ENCODE results near the gene MPV17L2.
A peak's percentile ranks its signal among the peaks of the same experiment; 100 is the strongest.
"Not testable (repeated sequence)": the region's sequence is repeated elsewhere in the genome, so short reads cannot be mapped to it uniquely, and the experiment has no call there.

Gene MPV17L2

GRCh38 chr19:18156841-18157464 is 36.1 kb upstream of the MPV17L2 start:
- Mint-ChIP-seq H3K4me1 (ENCODE audit: low read depth) (peaks cover 31% of the 10 kb centered on the region), H3K27me3 (no peaks in the 10 kb centered on the region), H3K27ac (no peak overlapping the region), H3K36me3 (ENCODE audit: low read depth) (peaks cover 32% of the 10 kb centered on the region), H3K9me3 (no peaks in the 10 kb centered on the region), H3K4me3 (no peak overlapping the region)
- DNase-seq, result no peak

DNA sequence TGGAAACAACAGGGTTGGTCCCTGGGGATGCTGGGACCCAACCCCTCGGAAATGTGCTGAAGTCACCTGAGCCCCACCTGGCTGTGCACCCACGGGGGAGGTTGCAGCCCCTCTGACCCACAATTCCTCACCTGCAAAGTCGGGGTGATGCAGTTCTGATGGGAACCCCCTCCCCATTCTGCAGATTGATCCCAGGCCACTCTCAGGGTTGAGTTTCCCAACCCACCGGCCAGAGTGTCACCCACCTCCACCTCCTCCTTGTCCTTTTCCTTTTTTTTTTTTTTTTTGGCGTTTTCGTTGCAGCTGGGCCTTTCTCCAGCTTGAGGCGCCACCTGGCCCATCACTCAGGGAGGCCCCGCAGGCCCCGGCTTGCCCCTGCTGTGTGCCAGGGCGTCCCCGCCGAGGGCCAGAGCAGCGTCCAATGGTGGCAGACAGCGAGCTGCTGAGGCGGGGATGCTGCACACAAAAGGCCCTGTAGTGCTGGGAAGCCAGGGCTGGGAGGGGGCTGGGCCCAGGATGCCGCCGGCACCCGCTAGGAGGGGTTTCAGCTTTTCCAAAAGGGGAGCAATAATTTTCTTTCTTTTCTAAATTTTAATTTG is 35.5 kb upstream of the MPV17L2 start:
- peaks cover 27% of the 10 kb centered on the region for H3K4me1 Mint-ChIP-seq (ENCODE audit: low read depth)
- no peaks in the 10 kb centered on the region for H3K9me3 Mint-ChIP-seq
- peaks cover 38% of the 10 kb centered on the region for H3K36me3 Mint-ChIP-seq (ENCODE audit: low read depth)
- no peak overlapping the region for H3K4me3 Mint-ChIP-seq
- no peaks in the 10 kb centered on the region for H3K27me3 Mint-ChIP-seq
- DNase-seq, result no peak
- no peak overlapping the region for H3K27ac Mint-ChIP-seq

DNA sequence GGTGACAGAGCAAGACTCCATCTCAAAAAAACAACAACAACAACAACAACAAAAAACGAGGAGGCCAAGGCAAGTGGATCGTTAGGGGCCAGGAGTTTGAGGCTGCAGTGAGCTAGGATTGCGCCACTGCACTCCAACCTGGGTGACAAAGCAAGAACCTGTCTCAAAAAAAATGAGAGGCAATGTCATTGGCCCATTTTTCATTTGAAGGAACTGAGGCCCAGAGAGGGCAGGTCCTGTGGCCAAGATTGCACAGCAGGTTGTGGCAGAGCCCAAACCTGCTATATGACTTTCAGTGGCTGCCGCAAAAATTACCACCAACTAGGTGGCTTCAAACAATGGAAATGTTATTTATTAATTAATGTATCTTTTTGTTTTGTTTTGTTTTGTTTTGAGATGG is 34.6 kb upstream of the MPV17L2 start:
- DNase-seq, result no peak
- Mint-ChIP-seq H3K4me1 (ENCODE audit: low read depth) (peaks cover 26% of the 10 kb centered on the region), H3K4me3 (no peak overlapping the region), H3K36me3 (ENCODE audit: low read depth) (peaks cover 46% of the 10 kb centered on the region), H3K27me3 (no peaks in the 10 kb centered on the region), H3K9me3 (no peaks in the 10 kb centered on the region), H3K27ac (no peak overlapping the region)

DNA sequence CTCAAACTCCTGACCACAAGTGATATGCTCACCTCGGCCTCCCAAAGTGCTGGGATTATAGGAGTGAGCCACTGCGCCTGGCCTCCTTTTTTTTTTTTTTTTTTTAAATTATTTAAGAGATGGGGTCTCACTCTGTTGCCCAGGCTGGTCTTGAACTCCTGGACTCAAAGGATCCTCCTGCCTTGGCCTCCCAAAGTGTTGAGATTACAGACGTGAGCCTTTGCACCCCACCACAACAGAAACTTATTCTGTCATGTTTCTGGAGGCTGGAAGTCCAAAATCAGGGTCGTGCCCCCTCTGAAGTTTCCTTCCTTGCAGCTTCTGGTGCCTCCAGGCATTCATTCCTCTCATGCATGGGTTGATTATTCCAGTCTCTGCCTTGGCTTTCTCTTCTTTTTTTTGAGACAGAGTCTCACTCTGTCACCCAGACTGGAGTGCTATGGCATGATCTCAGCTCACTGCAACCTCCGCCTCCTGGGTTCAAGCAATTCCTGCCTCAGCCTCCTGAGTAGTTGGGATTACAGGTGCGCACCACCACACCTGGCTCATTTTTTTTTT is 33.9 kb upstream of the MPV17L2 start:
- Mint-ChIP-seq H3K4me1 (ENCODE audit: low read depth) (peaks cover 22% of the 10 kb centered on the region), H3K36me3 (ENCODE audit: low read depth) (peaks cover 44% of the 10 kb centered on the region)
- not testable (repeated sequence) for H3K9me3 Mint-ChIP-seq, DNase-seq, H3K4me3 Mint-ChIP-seq, H3K27me3 Mint-ChIP-seq, H3K27ac Mint-ChIP-seq

GRCh38 chr19:18159810-18160209 is 33.2 kb upstream of the MPV17L2 start:
- no peak for DNase-seq
- H3K27ac Mint-ChIP-seq, result no peak overlapping the region
- peaks cover 16% of the 10 kb centered on the region for H3K4me1 Mint-ChIP-seq (ENCODE audit: low read depth)
- no peaks in the 10 kb centered on the region for H3K27me3 Mint-ChIP-seq
- peaks cover 44% of the 10 kb centered on the region for H3K36me3 Mint-ChIP-seq (ENCODE audit: low read depth)
- peak overlapping the region; percentile 69 for H3K4me3 Mint-ChIP-seq
- H3K9me3 Mint-ChIP-seq, result no peaks in the 10 kb centered on the region

GRCh38 chr19:18160493-18160970 is 32.5 kb upstream of the MPV17L2 start:
- no peak for DNase-seq
- peak overlapping the region; percentile 65 for H3K27ac Mint-ChIP-seq

DNA sequence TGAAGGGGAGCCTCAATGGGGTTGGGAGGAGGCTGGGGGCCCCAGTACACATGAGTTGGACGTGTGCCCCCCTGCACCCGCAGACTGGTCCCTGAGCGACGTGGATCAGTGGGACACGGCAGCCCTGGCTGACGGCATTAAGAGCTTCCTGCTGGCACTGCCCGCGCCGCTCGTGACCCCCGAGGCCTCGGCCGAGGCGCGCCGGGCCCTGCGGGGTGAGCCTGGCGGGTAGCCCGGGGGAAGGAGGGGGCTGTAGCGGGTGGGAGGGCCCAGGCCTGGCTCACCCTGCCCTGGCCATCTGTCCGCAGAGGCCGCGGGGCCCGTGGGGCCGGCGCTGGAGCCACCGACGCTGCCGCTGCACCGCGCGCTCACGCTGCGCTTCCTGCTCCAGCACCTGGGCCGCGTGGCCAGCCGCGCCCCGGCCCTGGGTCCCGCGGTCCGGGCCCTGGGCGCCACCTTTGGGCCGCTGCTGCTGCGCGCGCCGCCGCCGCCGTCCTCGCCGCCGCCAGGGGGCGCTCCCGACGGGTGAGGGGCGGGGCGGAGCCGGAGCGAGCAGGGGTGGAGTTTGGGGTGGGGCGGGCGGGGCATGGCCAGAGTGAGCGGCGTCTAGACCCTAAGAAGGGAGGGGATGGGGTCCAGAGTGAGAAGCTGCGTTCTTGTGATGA is 31.9 kb upstream of the MPV17L2 start:
- peak; percentile 90 for DNase-seq
- Mint-ChIP-seq H3K27me3 (no peaks in the 10 kb centered on the region), H3K27ac (peak overlapping the region; percentile 55), H3K4me1 (ENCODE audit: low read depth) (peaks cover 16% of the 10 kb centered on the region), H3K4me3 (peak overlapping the region; percentile 69), H3K9me3 (no peaks in the 10 kb centered on the region), H3K36me3 (ENCODE audit: low read depth) (peaks cover 49% of the 10 kb centered on the region)

More at GRCh38 chr19:18160493-18160970, 32.5 kb upstream of the MPV17L2 start:
- H3K9me3 Mint-ChIP-seq, result no peaks in the 10 kb centered on the region
- H3K36me3 Mint-ChIP-seq (ENCODE audit: low read depth), result peaks cover 44% of the 10 kb centered on the region
- H3K27me3 Mint-ChIP-seq, result no peaks in the 10 kb centered on the region
- peak overlapping the region; percentile 69 for H3K4me3 Mint-ChIP-seq
- peaks cover 16% of the 10 kb centered on the region for H3K4me1 Mint-ChIP-seq (ENCODE audit: low read depth)

DNA sequence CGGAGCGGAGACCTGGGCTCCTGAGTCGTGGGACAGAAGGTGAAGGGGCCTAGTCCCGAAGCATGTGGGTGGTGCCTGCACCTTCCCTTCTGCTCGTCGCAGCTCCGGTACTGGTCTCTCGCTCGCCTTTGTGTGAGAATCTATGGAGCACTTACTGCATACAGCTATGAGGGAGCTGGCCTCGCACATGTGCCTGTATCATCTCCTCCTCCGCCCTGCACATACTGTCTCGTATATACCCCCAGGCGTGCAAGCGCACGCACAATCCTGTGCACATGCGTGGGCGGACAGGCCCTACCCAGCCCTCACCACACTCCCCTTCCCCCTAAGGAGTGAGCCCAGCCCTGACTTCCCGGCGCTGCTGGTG is 31.4 kb upstream of the MPV17L2 start:
- Mint-ChIP-seq H3K27me3 (no peaks in the 10 kb centered on the region), H3K4me1 (ENCODE audit: low read depth) (peaks cover 13% of the 10 kb centered on the region), H3K4me3 (peak overlapping the region; percentile 36), H3K27ac (no peak overlapping the region), H3K9me3 (no peaks in the 10 kb centered on the region), H3K36me3 (ENCODE audit: low read depth) (peaks cover 49% of the 10 kb centered on the region)
- no peak for DNase-seq

DNA sequence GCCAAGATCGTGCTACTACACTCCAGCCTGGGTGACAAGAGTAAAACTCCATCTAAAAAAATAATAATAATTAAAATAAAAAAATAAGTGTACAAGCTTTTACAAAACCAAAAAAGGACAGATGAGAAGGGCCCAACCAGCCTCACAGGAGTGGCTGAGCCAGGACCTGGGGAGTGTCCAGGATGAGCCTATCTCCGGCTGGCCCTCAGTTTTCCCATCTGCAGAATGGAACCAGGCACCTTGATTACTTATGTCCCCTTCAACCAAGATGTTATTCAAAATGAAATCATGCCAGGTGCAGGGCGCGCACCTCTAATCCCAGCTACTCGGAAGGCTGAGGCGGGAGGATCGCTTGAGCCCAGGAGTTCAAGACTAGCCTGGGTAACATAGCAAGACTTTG is 28.9 kb upstream of the MPV17L2 start:
- Mint-ChIP-seq H3K27ac (no peak overlapping the region), H3K4me3 (no peak overlapping the region), H3K9me3 (no peaks in the 10 kb centered on the region), H3K36me3 (ENCODE audit: low read depth) (peaks cover 66% of the 10 kb centered on the region), H3K27me3 (no peaks in the 10 kb centered on the region), H3K4me1 (ENCODE audit: low read depth) (peaks cover 13% of the 10 kb centered on the region)
- DNase-seq, result no peak

DNA sequence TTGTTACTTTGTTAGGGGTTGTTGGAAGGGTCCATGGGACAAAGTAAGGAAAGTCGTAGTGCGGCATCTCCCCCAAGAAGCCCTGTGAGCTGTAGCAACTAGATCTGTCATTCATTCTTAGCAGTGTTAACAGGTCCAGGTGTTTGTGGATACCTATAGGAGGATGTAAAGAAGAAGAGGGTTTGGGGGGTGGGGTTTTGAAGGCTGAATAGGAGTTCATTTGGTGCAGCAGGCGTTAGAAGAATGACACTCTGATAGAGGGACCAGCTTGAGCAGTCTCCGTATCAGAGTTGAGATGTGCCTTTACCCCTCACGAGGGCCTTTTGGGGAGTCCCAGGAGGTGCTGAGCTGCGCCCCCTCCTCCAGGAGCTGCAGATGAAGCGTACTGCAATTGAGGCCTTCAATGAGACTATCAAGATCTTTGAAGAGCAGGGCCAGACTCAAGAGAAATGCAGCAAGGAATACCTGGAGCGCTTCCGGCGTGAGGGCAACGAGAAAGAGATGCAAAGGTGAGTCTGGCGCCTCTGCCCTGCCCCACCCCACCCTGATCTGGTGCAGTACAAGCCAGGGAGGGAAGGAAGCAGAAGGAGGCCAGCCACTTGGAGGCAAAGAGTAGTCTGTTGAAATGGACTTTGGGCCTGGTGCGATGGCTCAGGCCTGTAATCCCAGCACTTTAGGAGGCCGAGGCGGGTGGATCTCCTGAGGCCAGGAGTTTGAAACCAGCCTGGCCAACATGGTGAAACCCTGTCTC is 27.0 kb upstream of the MPV17L2 start:
- no peak overlapping the region for H3K4me3 Mint-ChIP-seq
- no peaks in the 10 kb centered on the region for H3K27me3 Mint-ChIP-seq
- H3K36me3 Mint-ChIP-seq (ENCODE audit: low read depth), result peaks cover 75% of the 10 kb centered on the region
- H3K4me1 Mint-ChIP-seq (ENCODE audit: low read depth), result peaks cover 4% of the 10 kb centered on the region
- H3K9me3 Mint-ChIP-seq, result no peaks in the 10 kb centered on the region
- DNase-seq, result no peak
- no peak overlapping the region for H3K27ac Mint-ChIP-seq

DNA sequence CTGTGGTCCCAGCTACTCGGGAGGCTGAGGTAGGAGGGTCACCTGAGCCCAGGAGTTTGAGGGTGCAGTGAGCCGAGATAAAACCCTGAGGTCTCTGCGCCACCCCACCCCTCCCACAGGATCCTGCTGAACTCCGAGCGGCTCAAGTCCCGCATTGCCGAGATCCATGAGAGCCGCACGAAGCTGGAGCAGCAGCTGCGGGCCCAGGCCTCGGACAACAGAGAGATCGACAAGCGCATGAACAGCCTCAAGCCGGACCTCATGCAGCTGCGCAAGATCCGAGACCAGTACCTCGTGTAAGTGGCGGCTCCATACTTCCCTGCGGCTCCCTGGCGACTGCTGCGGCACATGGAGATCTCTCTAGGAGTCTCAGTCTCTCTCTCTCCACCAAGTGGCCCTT is 26.0 kb upstream of the MPV17L2 start:
- Mint-ChIP-seq H3K9me3 (no peaks in the 10 kb centered on the region), H3K36me3 (ENCODE audit: low read depth) (peaks cover 77% of the 10 kb centered on the region), H3K27me3 (no peaks in the 10 kb centered on the region), H3K4me3 (no peak overlapping the region), H3K27ac (no peak overlapping the region), H3K4me1 (ENCODE audit: low read depth) (no peaks in the 10 kb centered on the region)
- no peak for DNase-seq

DNA sequence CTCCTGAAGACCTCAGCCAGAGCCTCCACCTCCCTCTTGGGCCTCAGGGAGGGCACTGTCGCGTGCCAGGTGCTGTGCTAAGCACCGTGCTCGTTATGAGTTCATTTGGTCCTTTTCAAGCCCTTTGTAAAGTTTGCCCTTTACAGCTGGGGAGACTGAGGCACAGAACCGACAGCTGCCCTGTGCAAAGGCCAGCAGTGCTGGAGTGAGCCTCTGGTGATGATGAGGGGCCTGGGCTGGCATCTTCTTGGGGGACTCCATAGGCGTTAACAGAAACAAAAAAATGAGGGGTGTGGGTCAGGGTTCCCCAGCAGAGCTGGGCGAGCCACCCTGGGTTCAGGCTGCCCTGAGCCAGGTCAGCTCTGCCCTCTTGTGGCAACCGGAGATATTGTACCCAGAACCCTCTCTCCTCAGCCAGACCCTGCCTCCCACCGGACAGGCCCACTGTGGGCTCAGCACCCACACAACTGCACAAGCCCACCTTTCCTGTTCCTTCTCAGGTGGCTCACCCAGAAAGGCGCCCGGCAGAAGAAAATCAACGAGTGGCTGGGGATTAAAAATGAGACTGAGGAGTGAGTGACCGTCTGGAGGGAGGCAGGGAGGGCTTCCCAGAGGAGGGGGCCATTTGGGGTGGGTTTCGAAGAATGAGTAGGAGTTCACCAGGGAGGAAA is 24.9 kb upstream of the MPV17L2 start:
- no peaks in the 10 kb centered on the region for H3K9me3 Mint-ChIP-seq
- no peak overlapping the region for H3K27ac Mint-ChIP-seq
- H3K4me3 Mint-ChIP-seq, result no peak overlapping the region
- peaks cover 4% of the 10 kb centered on the region for H3K4me1 Mint-ChIP-seq (ENCODE audit: low read depth)
- H3K36me3 Mint-ChIP-seq (ENCODE audit: low read depth), result peaks cover 66% of the 10 kb centered on the region
- no peaks in the 10 kb centered on the region for H3K27me3 Mint-ChIP-seq
- DNase-seq, result peak; percentile 74

GRCh38 chr19:18168673-18169381 is 24.2 kb upstream of the MPV17L2 start:
- Mint-ChIP-seq H3K4me1 (ENCODE audit: low read depth) (peaks cover 9% of the 10 kb centered on the region), H3K36me3 (ENCODE audit: low read depth) (peaks cover 62% of the 10 kb centered on the region)
- no peak for DNase-seq

More at GRCh38 chr19:18168673-18169381, 24.2 kb upstream of the MPV17L2 start:
- H3K9me3 Mint-ChIP-seq, result no peaks in the 10 kb centered on the region
- H3K27ac Mint-ChIP-seq, result no peak overlapping the region
- H3K4me3 Mint-ChIP-seq, result no peak overlapping the region
- H3K27me3 Mint-ChIP-seq, result no peaks in the 10 kb centered on the region

Data from activated T-cell treated with anti-CD3 and anti-CD28 coated beads, Interleukin-2, amount 50 U/mL, for 24 hours (primary cell).